ENCODE results near the gene SUPT20H.
"Not testable (repeated sequence)": the region's sequence is repeated elsewhere in the genome, so short reads cannot be mapped to it uniquely, and the experiment has no call there.

Gene SUPT20H

DNA sequence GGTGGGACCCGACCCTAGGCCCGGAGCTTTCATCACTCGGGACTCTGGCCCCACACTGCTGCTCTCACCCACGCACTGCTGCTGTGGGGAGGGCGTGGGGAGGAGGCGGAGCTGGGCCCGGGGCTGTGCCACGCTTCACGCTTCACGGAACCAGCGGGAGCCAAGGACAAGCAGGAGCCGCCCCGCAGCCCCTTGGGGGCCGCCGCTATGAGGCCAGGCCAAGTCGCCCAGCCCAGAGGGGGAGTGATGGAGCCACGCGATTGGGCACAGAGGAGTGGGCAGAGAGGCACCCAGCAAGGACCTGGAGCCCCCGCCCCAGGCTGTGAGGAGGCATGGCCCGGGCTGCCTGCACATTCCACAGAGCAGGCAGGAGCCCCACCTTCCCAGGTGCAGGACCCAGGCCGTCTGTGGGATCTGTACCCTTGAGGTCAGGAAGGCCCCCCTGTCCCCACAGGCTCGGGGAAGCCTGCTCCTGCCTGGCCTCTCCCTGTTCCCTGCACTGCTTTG lies 10.2 kb upstream of the SUPT20H start:
- no peak for DNase-seq

- peak in 1 of 2 donors; percentile 3 for DNase-seq
Measured at GRCh38 chr13:37068962-37069361, 9.5 kb upstream of the SUPT20H start.

GRCh38 chr13:37067874-37068273 lies 8.4 kb upstream of the SUPT20H start:
- DNase-seq: no peak

DNA sequence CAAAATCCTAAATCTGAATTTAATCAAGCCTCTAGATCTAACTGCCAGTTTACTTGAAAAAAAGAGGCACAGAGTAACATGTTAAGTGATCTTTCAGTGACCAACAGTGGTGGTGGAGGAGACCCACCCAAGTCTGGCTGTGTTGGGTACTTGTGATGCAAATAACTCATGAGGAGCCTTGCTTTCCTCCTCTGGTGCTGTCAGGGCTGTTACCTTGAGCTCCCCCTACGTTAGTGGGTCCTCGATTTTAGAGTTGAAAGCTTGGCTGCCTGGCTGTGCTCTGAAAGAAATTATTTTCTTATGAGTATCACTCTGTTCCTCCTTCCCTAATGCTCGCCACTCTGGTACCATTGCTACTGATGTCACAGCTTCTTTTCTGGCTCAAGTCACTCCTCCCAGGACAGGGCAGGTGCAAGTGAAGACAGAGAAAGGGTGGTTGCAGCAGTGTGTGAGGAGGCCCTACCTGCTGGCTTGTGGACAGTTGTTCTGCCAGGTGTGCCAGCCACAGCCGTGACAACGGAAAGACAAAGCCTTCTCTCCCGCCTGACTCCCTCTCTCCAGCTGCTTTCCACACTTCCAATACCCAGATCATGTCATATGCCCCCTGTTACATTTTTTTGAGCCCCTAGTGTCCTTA lies 6.5 kb upstream of the SUPT20H start:
- DNase-seq: no peak

GRCh38 chr13:37059848-37060192 lies 332 bp upstream of the SUPT20H start:
- DNase-seq: no peak

GRCh38 chr13:37056228-37056627 lies 3.3 kb downstream of the SUPT20H start:
- not testable (repeated sequence) for DNase-seq

GRCh38 chr13:37053111-37053510 lies 6.4 kb downstream of the SUPT20H start:
- not testable (repeated sequence) for DNase-seq

DNA sequence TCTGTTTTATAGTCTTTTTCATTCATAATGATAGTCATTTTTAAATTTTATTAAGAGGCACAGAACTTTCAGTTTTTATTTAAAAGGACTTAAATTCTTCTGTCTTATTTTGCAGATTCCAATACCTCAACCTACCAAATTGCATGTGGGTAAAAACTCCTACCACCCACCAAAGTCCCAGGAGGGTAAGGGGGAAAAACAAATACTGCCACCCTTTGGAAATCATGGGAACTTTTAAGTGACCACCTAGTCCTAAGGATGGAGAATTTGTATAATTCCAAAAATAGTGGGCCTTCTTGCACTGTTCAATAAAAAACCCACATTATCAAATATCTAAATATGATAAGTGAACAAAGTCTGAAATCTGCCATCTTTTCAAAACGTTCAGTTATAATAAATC lies 9.7 kb downstream of the SUPT20H start:
- no peak for DNase-seq

- DNase-seq: no peak
Measured at GRCh38 chr13:37047846-37048245, 11.6 kb downstream of the SUPT20H start.

DNA sequence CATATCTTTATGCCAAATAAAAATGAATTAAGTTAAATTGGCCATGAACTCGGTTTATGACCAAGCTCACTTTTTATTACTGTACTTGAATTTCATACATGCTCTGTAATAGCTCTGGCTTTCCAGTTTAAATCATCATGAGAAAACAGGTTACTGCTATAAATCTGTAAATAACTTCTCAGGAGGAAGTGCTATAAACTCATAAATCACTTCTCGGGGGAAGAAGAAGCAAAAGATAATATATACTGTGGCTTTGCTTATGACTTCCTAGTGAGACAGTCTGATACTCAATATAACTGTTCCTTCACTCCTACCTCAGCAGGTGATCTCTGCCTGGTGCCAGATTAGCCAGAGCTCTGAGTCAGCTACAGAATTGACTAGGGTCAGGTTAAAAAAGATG lies 12.5 kb downstream of the SUPT20H start:
- no peak for DNase-seq

DNA sequence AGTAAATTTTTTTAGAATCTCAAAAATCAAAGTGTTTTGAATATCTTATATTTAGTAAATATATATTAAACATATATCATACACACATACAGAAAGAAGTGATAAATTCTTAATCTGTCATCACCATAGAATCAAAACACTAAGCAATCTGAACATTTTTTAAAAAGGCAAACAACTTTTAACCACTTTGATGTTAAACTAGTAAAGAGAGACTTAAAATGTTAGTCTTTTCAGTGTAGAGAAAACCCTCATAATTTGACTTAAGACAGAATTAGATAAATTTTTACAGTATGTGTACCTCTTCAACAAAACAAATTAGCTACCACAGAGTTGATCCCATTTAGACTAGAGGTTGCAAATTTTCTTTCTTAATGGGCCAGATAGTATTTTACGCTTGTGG lies 13.4 kb downstream of the SUPT20H start:
- DNase-seq: no peak

GRCh38 chr13:37040789-37041188 lies 18.7 kb downstream of the SUPT20H start:
- no peak for DNase-seq

GRCh38 chr13:37039896-37040295 lies 19.6 kb downstream of the SUPT20H start:
- no peak for DNase-seq

DNA sequence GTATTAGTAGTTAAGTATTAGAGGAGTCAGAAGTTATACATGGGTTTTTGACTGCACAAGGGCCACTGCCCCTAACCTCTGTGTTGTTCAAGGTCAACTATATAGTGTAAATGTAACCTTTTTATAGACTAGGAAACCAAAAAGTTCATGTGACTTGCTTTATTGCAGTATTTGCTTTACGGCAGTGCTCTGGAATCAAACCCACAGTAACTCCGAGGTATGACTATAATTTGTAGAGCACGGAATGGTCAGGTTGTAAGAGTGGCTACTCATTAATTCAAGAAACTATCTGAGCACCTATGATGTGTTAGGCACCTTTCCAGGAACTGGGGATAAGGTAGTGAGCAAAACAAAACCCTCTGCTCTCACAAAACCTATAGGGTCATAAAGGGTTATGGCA lies 22.2 kb downstream of the SUPT20H start:
- DNase-seq: no peak

- no peak for DNase-seq
Measured at GRCh38 chr13:37029617-37030016, 29.9 kb downstream of the SUPT20H start.

GRCh38 chr13:37027639-37028038 lies 31.8 kb downstream of the SUPT20H start:
- no peak for DNase-seq

DNA sequence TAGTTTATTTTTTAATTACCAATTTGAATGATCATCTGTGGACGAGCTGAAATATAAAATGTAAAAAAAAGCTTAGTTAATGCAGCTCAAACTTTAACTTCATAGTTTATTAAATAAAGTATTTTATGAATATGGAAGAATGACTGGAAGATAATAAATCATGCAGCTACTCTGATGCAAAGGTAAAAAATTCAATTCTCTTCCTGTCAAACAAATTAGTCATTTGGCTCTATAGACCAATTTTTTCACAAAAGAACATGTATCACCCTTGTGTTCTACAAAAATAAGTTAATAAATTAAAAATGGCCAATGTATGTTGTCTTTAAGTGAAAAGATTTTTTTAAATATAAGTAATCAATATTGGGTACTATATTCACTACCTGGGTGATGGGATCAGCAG lies 32.7 kb downstream of the SUPT20H start:
- DNase-seq: no peak

GRCh38 chr13:37023871-37024270 lies 35.6 kb downstream of the SUPT20H start:
- no peak for DNase-seq

DNA sequence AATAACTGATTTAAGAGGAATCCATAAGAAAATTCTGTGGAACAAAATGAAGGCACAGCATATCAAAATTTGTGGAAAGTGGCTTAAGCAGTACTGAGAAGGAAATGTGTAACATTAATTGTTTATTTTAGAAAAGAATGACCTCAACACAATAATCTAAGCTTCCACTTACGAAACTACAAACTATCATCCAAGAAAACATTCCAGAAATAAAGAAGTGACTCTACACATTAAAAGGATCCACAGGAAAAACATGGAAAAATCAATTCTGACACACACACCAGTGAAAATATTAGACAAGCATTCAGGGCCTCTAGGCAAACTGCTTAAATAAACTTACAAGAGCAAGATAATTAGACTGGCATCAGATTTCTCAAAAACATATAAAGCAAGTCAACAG lies 44.9 kb downstream of the SUPT20H start:
- DNase-seq: no peak

- DNase-seq: no peak
Measured at GRCh38 chr13:37011788-37012187, 47.7 kb downstream of the SUPT20H start.

- no peak for DNase-seq
Measured at GRCh38 chr13:37011002-37011401, 48.5 kb downstream of the SUPT20H start.

GRCh38 chr13:37010424-37010823 lies 49.1 kb downstream of the SUPT20H start:
- no peak for DNase-seq

- DNase-seq: no peak
Measured at GRCh38 chr13:37009692-37010091, 49.8 kb downstream of the SUPT20H start.

DNA sequence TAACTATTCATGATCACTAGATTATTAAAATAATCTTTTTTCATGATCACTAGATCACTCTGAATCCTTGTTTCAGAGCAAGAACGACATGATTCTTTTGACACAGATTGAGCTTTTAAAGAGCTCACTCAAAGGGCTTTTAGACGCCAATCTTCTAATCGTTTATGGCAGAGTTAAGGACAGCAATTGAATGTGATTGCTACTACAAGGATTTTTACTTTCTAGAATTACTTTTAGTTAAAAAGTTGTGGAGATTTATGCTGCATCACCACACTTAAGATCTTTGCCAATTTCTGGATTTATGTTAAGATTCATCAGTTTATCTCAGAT lies 57.6 kb downstream of the SUPT20H start:
- DNase-seq: no peak

- DNase-seq: peak; percentile 89 to 91
Measured at GRCh38 chr13:36999054-36999714, 60.3 kb downstream of the SUPT20H start, which contains the start of gene ALG5. Gene ALG5 (minus strand): TSS chr13:36999340. CDS start chr13:36999300, 40 bp downstream.

All from hippocampal formation (tissue), 2 donors.